MCF 10A (cell line): Measurements from ENCODE around the gene ARSA. TPM values are rescaled to one million over a fixed set of nuclear protein-coding genes. Genes with fewer than 3 reads are reported as not detected.

ENCODE experiments used
- BruUV-seq: library from RNA; stranded (reverse); fragments of 400-500 nt; replicated peaks from 2 replicates; lab custom pipeline; 2021; lab: Mats Ljungman, UMichigan
- CTCF ChIA-PET: fragments of 300-600 bp; sonication (Branson Sonifier 250); formaldehyde crosslinking; extraction: SDS; loops from one replicate; lab custom pipeline; 2021; ENCODE audit warnings: antibody characterized with exemption, inconsistent platforms; lab: Yijun Ruan, JAX
- POLR2A ChIA-PET: fragments of 300-600, 350-650 bp; sonication (Branson Sonifier 250); formaldehyde crosslinking; extraction: SDS; loops from one replicate; lab custom pipeline; 2020; ENCODE audit warnings: antibody characterized with exemption, inconsistent platforms; lab: Yijun Ruan, JAX
- DNase-seq: peaks from one replicate; pipeline ENCODE4 v3.0.0-alpha.2; 2018; ENCODE audit not compliant: unreplicated experiment
- H3K27ac Mint-ChIP-seq: one replicate; pipeline ENCODE4 v1.8.0; 2022; ENCODE audit warnings: mild to moderate bottlenecking, low read depth, mixed read lengths; ENCODE audit not compliant: unreplicated experiment
- H3K27me3 Mint-ChIP-seq: one replicate; pipeline ENCODE4 v1.8.0; 2022; ENCODE audit warnings: mixed read lengths; ENCODE audit not compliant: insufficient read depth, unreplicated experiment
- H3K36me3 Mint-ChIP-seq: one replicate; pipeline ENCODE4 v1.8.0; 2022; ENCODE audit warnings: mild to moderate bottlenecking, moderate library complexity, mixed read lengths; ENCODE audit not compliant: insufficient read depth, unreplicated experiment
- H3K4me1 Mint-ChIP-seq: one replicate; pipeline ENCODE4 v1.8.0; 2022; ENCODE audit warnings: mixed read lengths; ENCODE audit not compliant: insufficient read depth, unreplicated experiment
- H3K4me3 Mint-ChIP-seq: one replicate; pipeline ENCODE4 v1.8.0; 2022; ENCODE audit warnings: mild to moderate bottlenecking, moderate library complexity, mixed read lengths; ENCODE audit not compliant: unreplicated experiment
- H3K9me3 Mint-ChIP-seq: one replicate; pipeline ENCODE4 v1.8.0; 2022; ENCODE audit warnings: mixed read lengths; ENCODE audit not compliant: unreplicated experiment
- CTCF ChIP-seq: fragments of 200-600 bp; IDR thresholded peaks from one replicate; pipeline ENCODE4 v1.8.0; 2022; ENCODE audit warnings: antibody characterized with exemption, mild to moderate bottlenecking; ENCODE audit not compliant: unreplicated experiment
- intact Hi-C: fragments of 100-400 bp; cut with micrococcal nuclease; formaldehyde crosslinking; loops from 2 replicates; pipeline ENCODE4 v1.14.1; 2022
- total RNA-seq: library from RNA; stranded (reverse); gene quantifications from 2 replicates; pipeline ENCODE4 v1.2.3, GENCODE V29; 2022

The ARSA gene
- total RNA-seq, 1 experiment from 2014 or later: 22.0 TPM

GRCh38 chr22:50604256-50605001 is 23.5 kb downstream of the ARSA start:
- intact Hi-C loops: no loop called here
- ChIA-PET CTCF (interaction anchor here (0.7 kb wide), 1 partner anchor 65 kb away, joined by 3 read pairs; no protein-coding TSS in a partner anchor), POLR2A (no interaction called here)
- no peak for DNase-seq
- Mint-ChIP-seq H3K4me1 (no peaks in the 10 kb centered on the region), H3K27me3 (peaks cover 31% of the 10 kb centered on the region), H3K4me3 (no peak overlapping the region), H3K9me3 (no peaks in the 10 kb centered on the region), H3K36me3 (peaks cover 6% of the 10 kb centered on the region), H3K27ac (no peak overlapping the region)
- BruUV-seq: no TSS peak
- TF ChIP-seq CTCF: no peak

- no TSS peak for BruUV-seq
- H3K9me3 Mint-ChIP-seq: no peaks in the 10 kb centered on the region
- H3K27ac Mint-ChIP-seq: no peak overlapping the region
- TF ChIP-seq CTCF: no peak
- no peak for DNase-seq
- peaks cover 31% of the 10 kb centered on the region for H3K27me3 Mint-ChIP-seq
- no peak overlapping the region for H3K4me3 Mint-ChIP-seq
- peaks cover 6% of the 10 kb centered on the region for H3K36me3 Mint-ChIP-seq
- no peaks in the 10 kb centered on the region for H3K4me1 Mint-ChIP-seq
- ChIA-PET POLR2A (interaction anchor here (2.6 kb wide), 1 partner anchor 17 kb away, joined by 5 read pairs; no protein-coding TSS in a partner anchor), CTCF (interaction anchor here (1.4 kb wide), 1 partner anchor 17 kb away, joined by 3 read pairs; no protein-coding TSS in a partner anchor)
- intact Hi-C loops: no loop called here
Measured at GRCh38 chr22:50603511-50604255, 24.3 kb downstream of the ARSA start.

GRCh38 chr22:50602338-50602700 is 25.6 kb downstream of the ARSA start:
- intact Hi-C loops: no loop called here
- DNase-seq: no peak
- ChIA-PET CTCF (interaction anchor here (1.4 kb wide), 1 partner anchor 19 kb away, joined by 3 read pairs; no protein-coding TSS in a partner anchor), POLR2A (interaction anchor here (2.6 kb wide), 1 partner anchor 19 kb away, joined by 5 read pairs; no protein-coding TSS in a partner anchor)
- Mint-ChIP-seq H3K27me3 (peaks cover 20% of the 10 kb centered on the region), H3K27ac (no peak overlapping the region), H3K36me3 (peaks cover 6% of the 10 kb centered on the region), H3K9me3 (no peaks in the 10 kb centered on the region), H3K4me1 (no peaks in the 10 kb centered on the region), H3K4me3 (peak overlapping the region; percentile 58)
- no TSS peak for BruUV-seq
- no peak for TF ChIP-seq CTCF
